Osteoblast (primary cell): ENCODE data around the gene TMEM109. TPM values are rescaled to one million over a fixed set of nuclear protein-coding genes. Genes with fewer than 3 reads are reported as not detected.

Experiments
- DNase-seq: peaks from one replicate; pipeline ENCODE4 v3.0.0; 2011; ENCODE audit warnings: low spot score, mixed read lengths; ENCODE audit not compliant: insufficient read length; ENCODE audit errors: missing footprints
- H2AFZ ChIP-seq: 2 replicates; pipeline ENCODE4 v1.6.0; 2011; ENCODE audit warnings: mild to moderate bottlenecking, low read length
- H3K27ac ChIP-seq: 2 replicates; pipeline ENCODE4 v1.5.1; 2011; ENCODE audit warnings: mild to moderate bottlenecking, low read depth, low read length, moderate library complexity
- H3K27me3 ChIP-seq: 2 replicates; pipeline ENCODE4 v1.6.0; 2012; ENCODE audit warnings: mild to moderate bottlenecking, control low read depth, inconsistent platforms, low read length, moderate library complexity; ENCODE audit not compliant: insufficient read depth
- H3K36me3 ChIP-seq: 2 replicates; pipeline ENCODE4 v1.5.1; 2011; ENCODE audit warnings: mild to moderate bottlenecking, low read length, control low read depth, moderate library complexity; ENCODE audit not compliant: insufficient read depth
- H3K4me1 ChIP-seq: 2 replicates; pipeline ENCODE4 v1.5.1; 2011; ENCODE audit warnings: mild to moderate bottlenecking, low read length, control low read depth, moderate library complexity; ENCODE audit not compliant: insufficient read depth
- H3K4me2 ChIP-seq: 2 replicates; pipeline ENCODE4 v1.6.0; 2011; ENCODE audit warnings: mild to moderate bottlenecking, low read length; ENCODE audit not compliant: insufficient read depth
- H3K4me3 ChIP-seq: fragments of 200-600 bp; sonication (generic); 3 replicates; pipeline ENCODE4 v1.5.1; 2012; ENCODE audit warnings: mild to moderate bottlenecking, low read length, inconsistent platforms; ENCODE audit not compliant: insufficient read depth
- H3K79me2 ChIP-seq: 2 replicates; pipeline ENCODE4 v1.6.0; 2012; ENCODE audit warnings: mild to moderate bottlenecking, low read length, control low read depth, inconsistent platforms; ENCODE audit not compliant: insufficient read depth
- H3K9me3 ChIP-seq: 2 replicates; pipeline ENCODE4 v1.5.1; 2011; ENCODE audit warnings: low read depth, low read length, control low read depth
- H4K20me1 ChIP-seq: 2 replicates; pipeline ENCODE4 v1.6.0; 2012; ENCODE audit warnings: mild to moderate bottlenecking, low read length, control low read depth; ENCODE audit not compliant: insufficient read depth
- CTCF ChIP-seq: IDR thresholded peaks from 2 replicates; pipeline ENCODE4 v1.5.1; 2011; ENCODE audit warnings: mild to moderate bottlenecking, low read depth, low read length, moderate library complexity; ENCODE audit errors: extremely low read depth
- total RNA-seq: library from RNA; depleted of rRNA; stranded (reverse); fragments of >200 nt; gene quantifications from 2 replicates; pipeline ENCODE4 v1.2.3, GENCODE V29; 2012

Gene TMEM109
- total RNA-seq, 1 donor: 36.6 TPM

DNA sequence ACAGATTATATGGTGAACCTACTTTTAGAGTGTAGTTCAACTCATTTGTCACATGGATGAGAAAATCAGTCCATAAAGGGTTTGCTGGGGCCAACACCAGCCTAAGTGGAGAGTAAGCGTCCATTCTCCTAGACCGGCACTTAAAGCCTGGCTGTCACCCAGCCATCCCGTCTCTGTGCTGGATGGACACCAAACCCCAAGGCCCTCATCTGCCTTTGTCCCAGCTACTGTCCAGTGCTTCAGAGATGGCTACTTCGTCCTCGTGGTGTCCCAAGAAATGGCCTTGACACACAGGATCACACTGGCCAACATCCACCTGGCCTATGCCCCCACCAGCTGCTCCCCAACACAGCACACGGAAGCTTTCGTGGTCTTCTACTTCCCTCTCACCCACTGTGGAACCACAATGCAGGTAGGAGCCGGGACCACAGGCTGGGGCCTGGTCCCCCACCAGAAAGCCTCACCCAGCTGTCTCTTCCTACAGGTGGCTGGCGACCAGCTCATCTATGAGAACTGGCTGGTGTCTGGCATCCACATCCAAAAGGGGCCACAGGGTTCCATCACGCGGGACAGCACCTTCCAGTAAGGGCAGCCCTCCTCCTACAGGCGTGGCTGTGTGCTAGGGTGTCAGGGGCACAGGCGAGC lies 43.1 kb upstream of the TMEM109 start:
- no peak for DNase-seq
- H3K4me1 ChIP-seq: peaks cover 27% of the 10 kb centered on the region
- H2AFZ ChIP-seq: no peak overlapping the region
- H3K27me3 ChIP-seq: peaks cover 6% of the 10 kb centered on the region
- H3K79me2 ChIP-seq: no peaks in the 10 kb centered on the region
- no peaks in the 10 kb centered on the region for H3K36me3 ChIP-seq
- no peaks in the 10 kb centered on the region for H4K20me1 ChIP-seq
- no peaks in the 10 kb centered on the region for H3K9me3 ChIP-seq
- no peak overlapping the region for H3K27ac ChIP-seq
- H3K4me3 ChIP-seq: no peak overlapping the region
- no peak for TF ChIP-seq CTCF
- no peak overlapping the region for H3K4me2 ChIP-seq

DNA sequence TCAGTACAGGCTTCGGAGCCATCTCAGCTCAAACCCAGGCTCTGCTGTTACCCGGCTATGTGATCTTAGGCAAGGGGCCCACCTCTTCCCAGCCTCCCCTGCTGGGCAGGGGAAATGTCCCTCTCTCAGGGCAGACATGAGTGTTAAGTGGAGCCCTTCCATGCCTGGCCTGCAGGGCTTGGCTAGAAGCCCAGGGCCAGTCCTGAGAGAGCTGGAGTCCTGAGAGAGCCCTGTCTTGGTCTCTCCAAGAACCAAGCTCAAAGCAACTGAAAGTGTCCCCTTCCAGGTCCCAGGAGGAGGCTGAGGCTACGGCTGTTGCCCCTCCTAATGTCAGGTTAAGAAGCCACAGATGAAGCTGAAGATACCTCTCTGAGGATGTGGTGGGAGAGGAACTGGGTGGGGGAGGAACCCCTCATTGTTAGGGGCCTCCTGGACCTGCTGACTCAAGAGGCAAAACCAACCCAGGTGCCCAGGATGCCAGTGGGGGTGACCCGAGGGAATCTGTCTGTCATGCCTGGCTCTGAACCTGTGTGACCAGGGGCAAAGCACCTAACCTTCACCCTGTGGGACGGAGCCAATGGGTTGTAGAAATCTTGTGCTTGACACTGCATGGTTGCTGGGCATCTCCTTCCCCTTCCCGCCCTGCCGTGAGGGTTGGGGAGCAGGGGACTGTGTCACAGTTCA lies 42.4 kb upstream of the TMEM109 start:
- Histone ChIP-seq H3K4me3 (peak overlapping the region; percentile 16), H2AFZ (no peak overlapping the region), H3K9me3 (no peaks in the 10 kb centered on the region), H3K4me2 (peak overlapping the region; percentile 43), H3K79me2 (no peaks in the 10 kb centered on the region), H4K20me1 (no peaks in the 10 kb centered on the region), H3K27me3 (peaks cover 6% of the 10 kb centered on the region), H3K4me1 (peaks cover 27% of the 10 kb centered on the region), H3K36me3 (no peaks in the 10 kb centered on the region), H3K27ac (peak overlapping the region; percentile 45)
- TF ChIP-seq CTCF: peak; percentile 37
- peak; percentile 69 for DNase-seq

DNA sequence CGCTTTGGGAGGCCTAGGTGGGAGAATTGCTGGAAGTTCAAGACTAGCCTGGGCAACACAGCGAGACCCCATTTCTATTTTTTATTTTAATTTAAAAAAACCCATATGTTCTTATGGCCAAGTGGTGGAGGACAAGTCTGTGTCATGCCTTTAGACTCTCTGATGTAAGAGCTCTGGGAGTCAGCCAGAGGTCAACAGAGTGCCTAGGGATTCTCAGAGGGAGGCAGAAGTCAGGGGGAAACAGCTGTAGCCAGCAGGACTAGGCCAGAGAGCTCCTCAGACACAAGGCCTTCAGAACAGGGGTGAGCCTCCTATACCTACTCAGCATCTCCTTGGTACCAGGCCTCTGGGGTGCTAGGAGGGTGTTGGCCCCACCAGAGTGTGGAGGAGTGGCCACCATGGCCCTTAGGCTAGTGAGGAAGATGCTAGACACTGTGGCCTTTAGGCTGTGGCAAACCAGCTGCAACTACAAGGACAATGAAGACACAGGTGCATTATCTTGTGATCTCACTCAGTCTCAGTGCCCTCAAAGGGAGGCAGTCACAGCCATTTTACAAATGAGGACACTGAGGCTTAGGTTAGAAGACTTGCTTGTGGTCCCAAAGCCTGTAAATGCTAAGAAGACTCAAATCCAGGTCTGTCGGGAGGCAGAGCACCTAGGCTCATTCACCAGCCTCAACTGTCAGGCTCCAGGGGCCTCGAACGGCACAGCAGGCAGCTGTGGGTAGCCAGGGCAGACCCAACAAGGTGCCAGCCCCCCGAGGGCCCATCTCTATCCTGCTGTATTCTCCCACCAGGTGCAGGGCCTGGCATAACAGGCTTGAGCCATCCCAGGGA lies 41.6 kb upstream of the TMEM109 start:
- DNase-seq: peak; percentile 73
- H3K4me3 ChIP-seq: no peak overlapping the region
- peak overlapping the region; percentile 43 for H3K4me2 ChIP-seq

More for the DNA sequence above, 41.6 kb upstream of the TMEM109 start:
- H2AFZ ChIP-seq: no peak overlapping the region
- H4K20me1 ChIP-seq: no peaks in the 10 kb centered on the region
- H3K27me3 ChIP-seq: peaks cover 6% of the 10 kb centered on the region
- TF ChIP-seq CTCF: no peak
- no peaks in the 10 kb centered on the region for H3K79me2 ChIP-seq
- H3K9me3 ChIP-seq: no peaks in the 10 kb centered on the region
- peaks cover 27% of the 10 kb centered on the region for H3K4me1 ChIP-seq
- H3K36me3 ChIP-seq: no peaks in the 10 kb centered on the region
- H3K27ac ChIP-seq: peak overlapping the region; percentile 45
